GM12892 (cell line): Measurements from ENCODE around the gene SLC48A1.

Experiments
- POLR2A ChIP-seq: IDR thresholded peaks from 2 replicates; pipeline ENCODE4 v1.6.1; 2011; ENCODE audit warnings: low read depth, low read length, control low read depth
- POLR2AphosphoS5 ChIP-seq: IDR thresholded peaks from 2 replicates; pipeline ENCODE4 v1.6.1; 2011; ENCODE audit warnings: low read depth, low read length, control low read depth
- TAF1 ChIP-seq: IDR thresholded peaks from 2 replicates; pipeline ENCODE4 v1.6.1; 2011; ENCODE audit warnings: low read depth, mild to moderate bottlenecking, control low read depth, low read length, borderline replicate concordance

DNA sequence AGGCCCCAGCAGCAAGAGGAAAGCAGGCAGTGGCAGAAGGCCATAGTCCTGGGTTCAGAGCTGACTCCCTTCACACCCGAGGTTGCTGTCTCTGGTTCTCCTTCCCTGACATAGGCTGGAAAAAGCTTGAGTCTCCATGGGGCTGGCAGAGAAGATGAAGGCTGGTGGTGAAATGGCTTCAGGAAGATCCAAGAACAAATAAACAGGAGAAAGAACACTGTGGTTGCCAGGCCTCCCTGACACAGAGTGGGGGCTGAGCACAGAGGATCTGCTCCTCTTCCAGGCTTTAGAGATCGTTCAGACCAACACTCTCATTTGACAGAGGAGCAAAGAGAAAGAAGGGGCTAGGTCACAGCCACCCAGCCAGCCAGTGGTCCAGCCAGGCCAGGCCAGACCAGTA, 32.4 kb downstream of the SLC48A1 start:
- TF ChIP-seq POLR2A (no peak), TAF1 (no peak), POLR2AphosphoS5 (no peak)
